ENCODE measurements around the gene COPS4. TPM values are rescaled to one million over a fixed set of nuclear protein-coding genes. Genes with fewer than 3 reads are reported as not detected.
"Not testable (repeated sequence)": the region's sequence is repeated elsewhere in the genome, so short reads cannot be mapped to it uniquely, and the experiment has no call there.

The COPS4 gene
- total RNA-seq, 1 donor from 2014 or later, result 79.0 TPM

DNA sequence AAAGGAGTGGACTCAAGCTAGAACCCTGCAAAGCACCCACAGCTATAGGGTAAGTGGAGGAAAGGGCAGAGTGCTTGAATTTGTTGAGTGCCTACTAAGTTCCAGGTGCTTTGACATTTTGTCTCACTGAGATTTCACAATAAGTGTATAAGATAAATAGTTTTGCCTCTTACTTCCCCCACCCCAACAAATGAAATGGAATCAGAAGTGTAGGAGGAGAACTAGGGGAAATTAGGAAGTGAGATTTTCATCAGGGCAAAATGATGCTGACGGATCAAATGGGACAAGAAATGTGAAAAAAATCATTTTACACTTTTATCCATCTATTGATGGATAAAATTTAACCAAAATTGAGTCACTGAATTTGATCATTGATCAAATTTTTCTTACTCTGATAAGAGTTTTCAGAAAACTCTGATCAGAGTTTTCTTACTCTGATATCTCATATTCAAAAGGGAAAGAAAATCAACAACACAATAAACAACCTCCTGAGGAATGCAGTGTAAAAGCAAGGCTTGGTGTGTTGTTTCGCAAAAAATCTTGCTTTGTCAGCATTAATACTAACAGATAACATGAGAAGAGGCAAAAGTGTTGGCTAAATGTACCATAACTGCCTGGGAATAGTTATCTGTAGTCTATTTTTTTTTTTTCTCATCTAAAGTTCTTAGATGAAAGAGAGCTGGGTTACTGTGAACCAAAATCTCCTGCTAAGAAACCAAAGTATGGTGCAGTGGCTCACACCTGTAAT, 54.6 kb downstream of the COPS4 start:
- no peak for DNase-seq

- no peak for DNase-seq
Observed at GRCh38 chr4:83093060-83093640, 58.2 kb downstream of the COPS4 start.

GRCh38 chr4:83096397-83096796, 61.4 kb downstream of the COPS4 start:
- DNase-seq, result no peak

GRCh38 chr4:83104991-83105390, 70.0 kb downstream of the COPS4 start:
- DNase-seq, result no peak

- no peak for DNase-seq
Observed at GRCh38 chr4:83107631-83108030, 72.6 kb downstream of the COPS4 start.

- no peak for DNase-seq
Observed at GRCh38 chr4:83108101-83108861, 73.3 kb downstream of the COPS4 start.

DNA sequence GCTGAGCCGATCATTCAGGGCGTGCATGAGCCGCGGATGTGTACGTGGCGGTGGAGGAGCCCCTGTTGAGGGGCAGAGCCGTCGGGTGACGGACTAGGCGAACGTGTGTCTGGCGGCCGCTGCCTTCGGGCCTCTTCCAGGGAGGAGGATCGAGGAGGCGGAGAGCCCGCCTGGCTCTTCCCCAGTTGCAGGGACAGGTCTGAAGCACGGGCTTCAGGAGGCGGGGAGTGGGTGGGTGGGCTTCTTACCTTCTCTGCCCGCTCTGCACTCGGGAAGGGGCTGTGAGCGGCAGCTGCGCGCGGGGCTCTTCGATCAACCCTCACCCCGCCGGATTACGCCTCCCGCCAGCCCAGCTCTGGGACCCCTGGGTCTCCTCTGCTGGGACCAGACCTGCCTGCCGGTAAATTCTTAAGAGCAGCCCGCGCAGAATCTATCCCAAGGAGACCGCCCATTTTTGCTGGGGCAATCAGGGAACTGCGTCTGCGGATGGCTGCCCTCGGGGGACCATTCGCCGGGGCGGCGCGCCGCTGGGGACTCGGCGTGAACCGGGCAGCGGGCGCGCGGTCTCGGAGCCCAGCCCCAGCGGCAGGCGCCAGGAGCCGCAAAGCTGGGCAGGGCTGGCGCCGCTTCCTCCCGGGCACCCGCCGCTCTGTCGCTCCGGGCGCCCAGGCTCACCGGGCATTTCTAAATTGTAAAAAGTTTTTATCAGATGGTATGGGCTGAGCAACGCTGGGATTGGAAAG, 74.7 kb downstream of the COPS4 start:
- peak; percentile 57 for DNase-seq

DNA sequence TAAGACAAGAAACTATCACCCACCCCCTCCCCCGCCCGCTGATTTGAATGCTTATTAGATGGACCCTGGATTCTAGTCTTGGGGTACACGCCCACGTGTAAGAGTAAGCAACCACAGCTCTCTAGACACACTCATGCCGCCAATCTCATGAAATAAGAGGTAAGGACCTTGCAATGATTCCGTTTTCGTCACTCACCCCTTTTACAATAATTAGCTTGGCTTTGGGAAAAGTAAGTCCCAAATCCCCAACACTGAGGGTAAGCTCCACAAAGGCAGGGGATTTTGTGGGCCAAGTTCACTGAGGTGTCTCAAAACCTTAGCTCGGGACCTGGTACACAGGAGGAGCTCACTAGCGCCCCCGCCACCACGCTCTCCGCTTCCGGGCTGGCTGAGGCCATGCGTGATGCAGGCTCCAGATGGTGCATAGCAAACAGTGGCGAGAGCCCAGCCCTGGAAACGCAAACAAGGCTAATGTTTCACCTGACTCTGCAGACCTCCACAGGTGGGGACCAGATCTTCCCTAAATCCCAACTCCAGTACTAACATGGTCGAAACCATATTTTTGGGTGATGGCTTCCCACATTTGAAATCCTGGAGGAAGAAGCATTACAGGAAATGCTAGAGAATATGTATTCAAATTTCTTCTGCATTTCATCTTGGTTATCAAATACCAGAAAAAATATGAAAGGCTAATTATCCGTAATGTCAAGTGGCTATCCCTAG, 75.4 kb downstream of the COPS4 start:
- peak; percentile 90 for DNase-seq

- DNase-seq, result no peak
Observed at GRCh38 chr4:83110970-83111750, 76.2 kb downstream of the COPS4 start.

- DNase-seq, result not testable (repeated sequence)
Observed at GRCh38 chr4:83111751-83112141, 76.8 kb downstream of the COPS4 start.

- DNase-seq, result no peak
Observed at GRCh38 chr4:83112231-83112630, 77.2 kb downstream of the COPS4 start.

DNA sequence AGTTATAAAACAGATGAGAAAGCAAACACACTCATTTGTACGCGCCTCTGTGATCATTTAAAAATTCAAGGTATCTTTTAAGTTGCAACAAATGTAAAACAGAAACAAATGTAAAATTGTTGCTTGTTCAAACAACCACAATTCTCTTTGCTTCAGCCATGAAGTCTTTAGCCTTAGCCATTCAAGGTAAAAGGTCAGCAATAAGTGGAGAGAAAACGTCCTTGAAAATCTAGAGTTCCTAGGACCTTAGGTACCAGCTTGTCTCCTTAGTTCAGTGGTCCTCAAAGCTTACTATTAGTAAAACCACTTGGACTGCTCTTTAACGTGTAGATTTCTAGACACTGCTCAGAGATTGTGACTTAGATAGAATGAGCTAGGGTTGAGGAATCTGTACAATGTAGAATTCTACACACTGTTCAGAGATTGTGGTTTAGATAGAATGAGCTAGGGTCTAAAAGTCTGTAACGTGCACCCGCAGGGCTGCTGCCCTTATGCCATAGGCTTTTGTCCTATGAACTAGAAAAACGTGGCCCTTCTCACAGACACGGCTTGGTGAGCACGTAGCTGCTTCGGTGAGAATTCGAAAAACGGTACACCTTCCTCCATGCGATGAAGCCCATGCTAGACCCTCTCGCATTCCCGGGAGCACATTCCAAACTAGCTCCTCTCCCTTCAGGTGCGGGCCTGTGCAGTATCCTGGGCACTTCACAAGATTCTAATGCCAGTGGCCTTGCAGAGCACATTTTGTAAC, 77.9 kb downstream of the COPS4 start:
- DNase-seq, result no peak

DNA sequence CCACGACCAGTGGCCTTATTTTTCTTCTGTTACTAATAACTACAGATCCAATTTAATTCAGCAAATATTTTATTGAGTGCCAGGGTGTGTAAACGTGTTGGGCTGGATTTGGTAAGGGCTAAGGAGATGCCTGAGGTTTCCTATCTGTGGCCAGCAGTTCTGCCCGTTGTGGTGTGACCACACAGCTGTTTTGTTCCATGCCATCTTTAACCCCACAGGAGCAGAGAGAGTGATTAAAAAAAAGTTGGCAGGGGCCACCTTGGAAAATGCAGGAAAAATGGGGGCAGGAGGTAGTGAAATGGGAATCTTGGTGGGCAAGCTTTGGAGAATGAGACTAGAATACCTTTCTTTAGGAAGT, 78.4 kb downstream of the COPS4 start:
- no peak for DNase-seq

GRCh38 chr4:83114576-83114975, 79.6 kb downstream of the COPS4 start, which contains the start of gene PLAC8:
Gene PLAC8 (minus strand): TSS chr4:83114729. CDS start chr4:83107921, 6,808 bp downstream.
- DNase-seq, result no peak

GRCh38 chr4:83115000-83115399, 80.0 kb downstream of the COPS4 start:
- DNase-seq, result no peak

DNA sequence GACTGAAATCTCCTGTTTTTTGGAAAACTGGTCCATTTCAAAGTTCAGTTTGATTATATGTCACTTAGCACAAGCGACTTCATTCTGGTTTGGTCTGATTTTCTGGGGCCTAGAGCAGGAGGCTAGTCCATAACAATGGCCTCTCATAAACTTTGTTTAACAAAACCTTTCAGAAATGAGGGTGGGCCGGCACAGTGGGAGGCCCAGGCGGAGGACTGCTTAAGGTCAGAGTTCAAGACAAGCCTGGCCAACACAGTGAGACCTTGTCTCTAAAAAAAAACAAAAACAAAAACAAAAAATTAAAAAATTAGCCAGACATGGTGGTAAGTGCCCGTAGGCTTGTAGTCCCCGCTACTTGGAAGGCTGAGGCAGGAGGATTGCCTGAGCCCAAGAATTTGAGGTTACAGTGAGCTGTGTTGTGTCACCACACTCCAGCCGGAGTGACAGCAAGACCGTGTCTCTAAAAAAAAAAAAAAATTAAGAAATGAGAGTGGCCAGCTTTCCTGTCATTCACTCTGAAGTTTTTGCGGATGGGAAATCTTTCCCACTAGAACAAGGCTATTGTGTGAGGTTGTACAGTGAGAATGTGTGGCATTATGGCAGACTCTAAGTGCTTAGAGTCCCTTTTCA, 80.8 kb downstream of the COPS4 start:
- DNase-seq, result no peak

DNA sequence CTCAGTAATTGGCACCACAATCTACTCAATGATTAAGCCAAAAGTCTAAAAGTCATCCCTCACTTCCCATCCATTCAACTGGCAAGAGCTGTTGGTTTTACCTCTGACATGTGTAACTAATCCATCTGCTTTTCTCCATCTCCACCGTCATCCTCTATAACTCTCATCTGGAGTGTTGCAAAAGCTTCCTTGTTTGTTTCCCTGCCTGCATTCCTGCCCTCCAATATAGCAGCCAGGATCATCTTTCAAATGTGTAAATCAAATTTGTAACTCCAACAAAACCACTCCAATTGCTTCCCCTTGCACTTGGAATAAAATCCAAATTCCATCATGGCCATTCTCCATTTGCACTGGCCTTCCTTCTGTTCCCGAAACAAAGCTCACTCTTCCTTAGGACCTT, 83.9 kb downstream of the COPS4 start:
- no peak for DNase-seq

DNA sequence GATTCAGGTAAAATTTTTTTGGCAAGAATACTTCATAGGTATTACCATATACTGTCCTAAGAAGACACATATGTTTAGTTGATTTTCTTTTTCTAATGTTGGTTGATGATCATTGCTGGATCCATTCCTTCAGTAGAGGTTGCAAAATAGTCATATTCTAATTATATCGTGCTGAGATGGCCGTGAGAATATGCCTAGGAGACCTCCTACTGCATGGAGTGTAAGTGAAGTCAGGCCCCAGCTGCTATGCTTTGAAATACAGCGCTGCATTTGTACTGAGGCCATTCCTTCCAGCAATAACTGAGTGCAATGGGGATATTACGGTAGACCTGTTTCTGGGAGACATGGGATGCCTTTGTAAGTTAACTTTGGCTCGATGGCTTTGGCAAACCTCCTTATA, 86.3 kb downstream of the COPS4 start:
- no peak for DNase-seq

GRCh38 chr4:83124111-83124780, 89.3 kb downstream of the COPS4 start:
- DNase-seq, result no peak

All from dermis blood vessel endothelial cell (primary cell).